Measurements from ENCODE around the gene STARD5. TPM values are rescaled to one million over a fixed set of nuclear protein-coding genes. Genes with fewer than 3 reads are reported as not detected.

STARD5 gene
- total and polyA plus RNA-seq, 8 donors = 1.1 to 4.0 (median 2.1) TPM

- Histone ChIP-seq H3K4me1 (peaks cover 0 to 8% (median 3%) of the 10 kb centered on the region in 3 donors), H3K9me3 (no peaks in the 10 kb centered on the region), H3K27ac (no peak overlapping the region), H3K27me3 (no peaks in the 10 kb centered on the region), H3K4me3 (no peak overlapping the region), H3K36me3 (no peaks in the 10 kb centered on the region)
- intact Hi-C loops (cut with DNase I) = no loop called here
- WGBS, 2 donors = 95 to 97% methylated on average over 2 of the region's 2 CpGs
- no peak for DNase-seq
- TF ChIP-seq CTCF (IDR thresholded peaks at IDR 0.05) = no peak
- ATAC-seq = no peak
- FAIRE-seq = no peak
Measured at GRCh38 chr15:81276967-81277366, 47.0 kb downstream of the STARD5 start.

GRCh38 chr15:81275711-81276392, 48.1 kb downstream of the STARD5 start:
- Histone ChIP-seq H3K36me3 (no peaks in the 10 kb centered on the region), H3K9me3 (no peaks in the 10 kb centered on the region), H3K27me3 (no peaks in the 10 kb centered on the region), H3K4me3 (no peak overlapping the region), H3K4me1 (peaks cover 0 to 8% (median 3%) of the 10 kb centered on the region in 3 donors), H3K27ac (peak overlapping the region in 1 of 4 donors; percentile 21)
- ATAC-seq (peak; percentile 15 to 67 (median 34)), FAIRE-seq (peak; percentile 73), DNase-seq (no peak)
- WGBS, 2 donors = 67 to 76% methylated on average over 3 of the region's 3 CpGs
- no peak for TF ChIP-seq CTCF (IDR thresholded peaks at IDR 0.05)
- intact Hi-C loops (cut with DNase I) = no loop called here

- Histone ChIP-seq H3K4me3 (no peak overlapping the region), H3K27ac (peak overlapping the region in 1 of 4 donors; percentile 21), H3K4me1 (peaks cover 0 to 8% (median 3%) of the 10 kb centered on the region in 3 donors), H3K36me3 (no peaks in the 10 kb centered on the region), H3K27me3 (no peaks in the 10 kb centered on the region), H3K9me3 (no peaks in the 10 kb centered on the region)
- ATAC-seq (peak; percentile 85 to 98 (median 94)), FAIRE-seq (no peak), DNase-seq (peak; percentile 62 to 86 (median 76))
- peak; percentile 68 to 83 (median 75) for TF ChIP-seq CTCF (IDR thresholded peaks at IDR 0.05)
- intact Hi-C loops (cut with DNase I) = loop anchor here in 1 of 3 donors (5.0 kb wide), 1 partner anchor 122 kb away; no protein-coding TSS in a partner anchor
- 11 to 13% methylated on average over 10 of the region's 11 CpGs for WGBS, 2 donors
Measured at GRCh38 chr15:81274931-81275707, 48.8 kb downstream of the STARD5 start.

- intact Hi-C loops (cut with DNase I) = loop anchor here in 1 of 3 donors (5.0 kb wide), 1 partner anchor 123 kb away; no protein-coding TSS in a partner anchor
- Histone ChIP-seq H3K9me3 (no peaks in the 10 kb centered on the region), H3K4me1 (peaks cover 0 to 8% (median 3%) of the 10 kb centered on the region in 3 donors), H3K36me3 (no peaks in the 10 kb centered on the region), H3K27me3 (no peaks in the 10 kb centered on the region), H3K4me3 (no peak overlapping the region), H3K27ac (no peak overlapping the region)
- WGBS, 2 donors = 69 to 72% methylated on average over 4 of the region's 4 CpGs
- ATAC-seq (no peak), FAIRE-seq (no peak), DNase-seq (no peak)
- no peak for TF ChIP-seq CTCF (IDR thresholded peaks at IDR 0.05)
Measured at GRCh38 chr15:81274255-81274654, 49.7 kb downstream of the STARD5 start.
